CD4-positive, alpha-beta T cell treated with Interleukin-15 for 1 hour (primary cell): Measurements from ENCODE around the gene HS3ST1.

Experiments
- DNase-seq: peaks from one replicate; pipeline ENCODE4 v3.0.0-alpha.2; 2020

HS3ST1 gene

DNA sequence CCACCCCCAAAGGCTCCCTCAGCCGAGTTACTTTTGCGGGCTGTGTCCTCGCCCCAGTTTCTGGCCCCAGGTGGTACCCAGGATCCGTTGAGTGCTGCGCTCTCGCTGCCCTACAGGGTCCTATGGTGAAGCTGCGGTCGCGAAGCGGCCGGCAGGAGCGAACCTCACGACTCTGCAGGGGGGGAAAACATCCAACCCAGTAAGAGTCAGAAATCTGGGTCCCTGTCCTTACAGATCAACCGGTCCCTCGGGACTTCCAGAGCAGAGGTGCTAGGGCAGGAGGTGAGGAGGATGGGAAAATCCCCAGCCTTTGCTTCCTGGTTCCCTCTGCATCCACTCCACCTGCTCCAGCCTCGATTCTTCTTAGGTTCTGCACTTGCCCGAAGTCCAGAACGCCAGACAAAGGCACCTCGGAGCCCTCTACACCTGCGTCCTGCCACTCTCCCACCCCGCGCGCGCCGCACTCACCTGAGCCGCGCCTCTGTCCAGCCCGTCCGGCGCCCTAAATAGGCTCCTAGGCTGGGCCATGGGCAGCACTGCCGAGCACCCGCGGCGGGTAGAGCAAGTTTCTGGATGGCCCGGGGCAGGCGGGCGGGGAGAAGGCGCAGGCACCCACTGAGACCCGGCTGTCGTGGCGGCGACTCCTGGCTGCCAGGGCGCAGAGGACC lies at the start of gene HS3ST1:
Gene HS3ST1, minus strand, starts transcription at position 664 of the 668 bp plus-strand sequence. CDS start 28,889 bp downstream, outside the sequence.
- no peak for DNase-seq

DNA sequence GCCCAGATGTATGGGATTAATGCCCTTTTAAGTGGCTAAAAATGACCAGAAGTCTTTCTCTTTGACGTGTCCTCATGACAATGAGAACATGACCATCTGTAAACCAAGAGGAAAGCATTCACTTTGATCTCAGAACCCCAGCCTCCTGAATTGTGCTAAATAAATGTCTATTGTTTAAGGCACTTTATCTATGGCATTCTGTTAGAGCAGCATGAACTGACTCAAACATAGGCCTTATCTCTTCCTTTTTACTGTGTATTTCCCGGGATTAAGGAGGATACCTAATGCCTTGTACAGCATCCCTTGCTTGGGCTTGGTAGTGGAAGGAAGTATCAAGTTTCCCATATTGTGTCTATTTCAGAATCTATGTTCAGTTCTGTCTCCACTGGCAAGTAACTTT lies 47.2 kb upstream of the HS3ST1 start:
- no peak for DNase-seq

DNA sequence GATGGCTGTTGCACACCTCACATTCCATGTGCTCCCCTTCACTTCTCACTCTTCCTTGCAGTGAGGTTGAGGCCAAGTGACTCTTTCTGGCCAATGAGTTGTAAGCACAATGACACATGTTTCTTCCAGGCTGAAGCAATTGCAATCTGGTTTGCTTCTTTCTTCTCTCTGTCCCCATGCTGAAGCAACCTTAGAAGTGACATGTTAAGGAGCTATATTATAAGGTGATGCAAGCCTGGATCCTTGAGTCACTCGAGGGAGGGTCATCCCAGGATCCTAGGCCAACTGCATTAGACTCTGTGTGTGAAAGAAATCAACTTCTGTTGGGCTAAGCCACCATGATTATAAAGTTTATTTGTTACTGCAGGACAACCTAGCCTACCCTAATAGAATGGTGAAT lies 45.5 kb upstream of the HS3ST1 start:
- no peak for DNase-seq

GRCh38 chr4:11472535-11472934 lies 43.8 kb upstream of the HS3ST1 start:
- no peak for DNase-seq

DNA sequence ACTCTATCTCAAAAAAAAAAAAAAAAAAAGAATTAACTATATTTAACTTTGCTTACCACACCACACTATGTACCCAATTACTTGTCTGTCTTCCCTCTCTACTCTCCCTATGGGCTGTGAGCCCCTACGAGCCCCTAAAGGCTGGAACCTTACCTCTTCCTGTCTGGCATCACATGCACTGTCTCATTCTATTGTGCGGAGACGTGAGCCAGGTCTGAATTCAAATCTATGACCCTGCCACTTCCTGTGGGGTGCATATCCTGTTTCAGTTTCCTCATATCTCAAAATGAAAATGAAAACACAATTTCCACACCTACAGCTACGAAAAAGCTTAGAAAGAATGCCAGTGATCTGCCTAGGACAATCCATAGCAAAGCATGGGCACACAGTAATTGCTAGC lies 42.9 kb upstream of the HS3ST1 start:
- DNase-seq = peak; percentile 72

GRCh38 chr4:11471046-11471441 lies 42.4 kb upstream of the HS3ST1 start:
- DNase-seq = no peak

GRCh38 chr4:11470438-11471045 lies 41.8 kb upstream of the HS3ST1 start:
- DNase-seq = no peak

GRCh38 chr4:11469650-11470437 lies 41.1 kb upstream of the HS3ST1 start:
- no peak for DNase-seq

DNA sequence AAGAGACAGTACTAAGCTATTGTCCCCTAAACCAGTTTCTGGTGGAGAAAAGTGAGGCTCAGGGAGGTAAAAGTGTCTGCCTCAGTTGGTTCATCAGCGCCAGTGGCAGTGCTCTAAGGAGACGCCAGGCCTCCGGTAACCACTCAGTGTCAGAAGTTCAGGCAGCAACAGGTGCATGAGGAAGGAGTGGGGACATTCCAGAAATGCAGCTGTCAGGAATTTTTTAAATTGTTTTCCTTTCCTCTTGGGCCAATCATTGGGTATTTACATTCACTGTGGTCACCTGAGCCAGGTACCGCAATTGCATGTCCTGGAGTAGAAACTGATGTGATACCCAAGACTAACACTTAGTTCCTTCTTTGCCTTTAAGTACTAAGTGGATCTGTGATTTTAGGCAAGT lies 40.2 kb upstream of the HS3ST1 start:
- no peak for DNase-seq

- no peak for DNase-seq
Measured at GRCh38 chr4:11467931-11468330, 39.2 kb upstream of the HS3ST1 start.

GRCh38 chr4:11463707-11464106 lies 35.0 kb upstream of the HS3ST1 start:
- no peak for DNase-seq

DNA sequence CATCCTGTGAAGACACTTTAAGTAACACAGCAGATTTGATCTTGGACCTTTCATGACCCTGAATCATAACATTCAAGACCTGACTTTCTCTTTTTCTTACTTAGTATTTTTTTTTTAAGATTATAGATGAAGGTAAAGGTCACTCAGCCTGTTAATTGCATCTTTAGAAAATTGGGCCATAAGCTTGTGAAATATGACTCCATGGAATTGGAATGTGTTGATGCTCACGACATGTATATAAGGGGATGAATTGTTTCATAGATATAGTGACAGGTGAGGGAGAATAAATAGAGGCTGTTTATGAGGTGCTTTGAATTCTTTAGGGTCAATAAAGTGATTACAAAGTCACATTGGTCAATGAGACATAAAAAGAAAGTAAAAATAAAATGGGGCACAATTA lies 27.7 kb upstream of the HS3ST1 start:
- DNase-seq = no peak

- DNase-seq = no peak
Measured at GRCh38 chr4:11455201-11455835, 26.6 kb upstream of the HS3ST1 start.

- DNase-seq = no peak
Measured at GRCh38 chr4:11451716-11452115, 23.0 kb upstream of the HS3ST1 start.

DNA sequence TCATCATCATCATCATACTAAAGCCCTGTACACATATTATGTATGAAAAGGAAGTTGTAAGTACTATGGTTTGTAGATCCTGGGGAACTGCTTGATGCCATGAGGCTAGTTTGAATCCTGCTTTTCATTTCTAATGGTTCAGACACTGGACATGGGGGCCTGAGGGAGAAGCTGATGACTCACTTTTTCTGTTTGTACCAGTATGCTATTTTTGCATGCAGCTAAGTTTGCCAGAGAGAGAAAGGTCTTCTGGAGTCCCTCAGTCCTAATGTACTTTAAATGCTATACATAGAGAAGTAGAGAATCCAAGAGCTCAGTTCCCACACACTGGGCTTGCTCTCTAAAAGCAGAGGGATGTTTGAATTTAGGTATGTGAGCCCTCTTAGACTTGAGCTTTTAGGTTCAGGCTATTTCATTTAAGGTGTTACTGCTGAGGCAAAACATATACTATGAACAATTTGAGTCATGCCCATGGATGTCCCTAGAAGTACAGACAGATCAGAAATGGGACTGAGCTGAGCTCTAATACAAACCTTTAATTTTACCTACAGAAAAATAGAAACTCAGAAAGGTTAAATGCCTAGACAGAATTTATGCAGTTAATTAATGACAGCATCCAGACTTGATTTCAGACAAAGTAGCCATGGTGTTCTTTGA lies 17.6 kb upstream of the HS3ST1 start:
- no peak for DNase-seq

GRCh38 chr4:11441194-11441556 lies 12.5 kb upstream of the HS3ST1 start:
- DNase-seq = no peak

GRCh38 chr4:11440481-11441193 lies 11.9 kb upstream of the HS3ST1 start:
- no peak for DNase-seq

GRCh38 chr4:11439836-11440235 lies 11.1 kb upstream of the HS3ST1 start:
- no peak for DNase-seq

DNA sequence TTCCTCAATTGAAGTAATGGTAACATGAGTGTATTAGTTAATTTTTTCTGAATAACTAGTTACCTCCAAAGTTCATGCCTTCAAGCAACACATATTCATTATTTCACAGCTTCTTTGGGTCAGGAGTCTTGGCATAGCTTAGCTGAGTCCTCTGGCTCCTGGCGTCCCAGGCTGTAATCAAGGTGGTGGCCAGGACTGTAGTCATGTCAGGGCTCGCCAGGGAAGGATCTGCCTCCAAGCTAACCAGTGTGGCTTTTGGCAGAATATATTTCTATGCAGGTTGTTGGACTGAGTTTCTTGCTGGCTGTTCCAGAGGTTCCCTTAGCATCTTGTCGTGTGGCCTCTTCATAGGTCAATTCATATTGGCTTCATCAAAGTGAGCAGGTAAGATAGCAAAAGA lies 10.0 kb upstream of the HS3ST1 start:
- DNase-seq = no peak

DNA sequence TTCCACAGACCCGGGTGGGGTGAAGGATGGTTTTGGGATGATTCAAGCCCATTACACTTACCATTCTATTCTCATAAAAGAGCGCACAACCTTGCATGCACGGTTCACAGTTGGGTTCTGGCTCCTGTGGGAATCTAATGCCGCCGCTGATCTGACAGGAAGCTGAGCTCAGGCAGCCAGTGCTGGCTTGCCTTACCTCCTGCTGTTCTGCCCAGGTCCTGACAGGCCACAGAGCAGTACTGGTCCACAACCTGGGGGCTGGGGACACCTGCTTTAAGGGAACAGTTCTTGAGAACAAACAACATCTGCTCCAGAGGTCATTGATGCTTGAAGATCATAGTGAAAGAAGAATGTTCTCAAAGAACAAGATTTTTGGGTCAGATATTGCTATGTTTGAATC lies 8.0 kb upstream of the HS3ST1 start:
- no peak for DNase-seq

DNA sequence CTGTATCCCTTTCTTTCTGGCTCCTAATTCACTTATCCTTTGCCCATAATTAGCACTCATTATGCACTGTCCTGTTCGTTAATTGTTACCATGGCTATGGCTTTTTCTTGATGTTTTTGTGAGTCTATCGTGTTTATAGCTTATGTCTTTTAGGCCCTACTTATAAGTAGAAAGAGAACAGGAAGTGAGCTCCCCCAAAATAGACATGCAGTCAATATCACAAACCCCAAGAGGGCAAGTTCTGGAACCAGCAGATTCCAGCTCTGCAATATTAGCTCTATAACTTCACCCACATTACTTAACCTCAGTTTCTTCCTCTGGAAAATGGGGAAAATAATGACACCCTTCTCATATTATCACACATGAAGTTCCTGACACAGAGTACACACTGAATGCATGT lies 7.4 kb upstream of the HS3ST1 start:
- DNase-seq = no peak

GRCh38 chr4:11435557-11435956 lies 6.9 kb upstream of the HS3ST1 start:
- no peak for DNase-seq

DNA sequence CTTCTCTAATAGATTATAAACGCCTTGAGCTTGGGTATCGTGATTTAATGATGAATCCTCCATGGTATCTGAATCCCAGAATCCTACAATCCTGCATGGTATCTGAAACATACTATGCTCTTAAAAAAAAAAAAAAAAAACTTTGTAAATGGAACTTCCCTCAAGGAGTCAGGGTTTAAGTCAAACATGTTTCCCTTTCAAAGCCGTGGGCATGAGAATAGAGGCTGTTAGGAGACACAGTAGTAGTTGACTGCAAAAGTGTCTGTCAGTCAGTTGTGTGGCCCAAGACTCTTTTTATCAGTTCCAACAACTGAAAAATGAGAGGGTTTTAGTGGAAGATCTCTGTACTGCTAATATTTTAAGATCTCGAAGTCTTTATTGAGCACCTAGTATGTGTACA lies 2.4 kb upstream of the HS3ST1 start:
- no peak for DNase-seq
